NB4 (cell line): ENCODE data around the gene ATG13.
"Not testable (repeated sequence)": the region's sequence is repeated elsewhere in the genome, so short reads cannot be mapped to it uniquely, and the experiment has no call there.

ENCODE experiments used
- DNase-seq: peaks from one replicate; pipeline ENCODE4 v3.0.0; 2010; ENCODE audit warnings: low read depth
- H3K4me3 ChIP-seq: one replicate; pipeline ENCODE4 v1.5.1; 2011; ENCODE audit warnings: mild to moderate bottlenecking, low read depth, low read length, moderate library complexity
- CTCF ChIP-seq: IDR thresholded peaks from one replicate; pipeline ENCODE4 v1.5.1; 2012; ENCODE audit warnings: low read depth, low read length
- MAX ChIP-seq: IDR thresholded peaks from 2 replicates; pipeline ENCODE4 v1.6.1; 2011; ENCODE audit warnings: low read depth, low read length
- MYC ChIP-seq: IDR thresholded peaks from 2 replicates; pipeline ENCODE4 v1.6.1; 2011; ENCODE audit warnings: low read depth, low read length
- POLR2A ChIP-seq: IDR thresholded peaks from 2 replicates; pipeline ENCODE4 v1.6.1; 2011; ENCODE audit warnings: mild to moderate bottlenecking; ENCODE audit not compliant: insufficient read length; ENCODE audit errors: extremely low read depth

The ATG13 gene

DNA sequence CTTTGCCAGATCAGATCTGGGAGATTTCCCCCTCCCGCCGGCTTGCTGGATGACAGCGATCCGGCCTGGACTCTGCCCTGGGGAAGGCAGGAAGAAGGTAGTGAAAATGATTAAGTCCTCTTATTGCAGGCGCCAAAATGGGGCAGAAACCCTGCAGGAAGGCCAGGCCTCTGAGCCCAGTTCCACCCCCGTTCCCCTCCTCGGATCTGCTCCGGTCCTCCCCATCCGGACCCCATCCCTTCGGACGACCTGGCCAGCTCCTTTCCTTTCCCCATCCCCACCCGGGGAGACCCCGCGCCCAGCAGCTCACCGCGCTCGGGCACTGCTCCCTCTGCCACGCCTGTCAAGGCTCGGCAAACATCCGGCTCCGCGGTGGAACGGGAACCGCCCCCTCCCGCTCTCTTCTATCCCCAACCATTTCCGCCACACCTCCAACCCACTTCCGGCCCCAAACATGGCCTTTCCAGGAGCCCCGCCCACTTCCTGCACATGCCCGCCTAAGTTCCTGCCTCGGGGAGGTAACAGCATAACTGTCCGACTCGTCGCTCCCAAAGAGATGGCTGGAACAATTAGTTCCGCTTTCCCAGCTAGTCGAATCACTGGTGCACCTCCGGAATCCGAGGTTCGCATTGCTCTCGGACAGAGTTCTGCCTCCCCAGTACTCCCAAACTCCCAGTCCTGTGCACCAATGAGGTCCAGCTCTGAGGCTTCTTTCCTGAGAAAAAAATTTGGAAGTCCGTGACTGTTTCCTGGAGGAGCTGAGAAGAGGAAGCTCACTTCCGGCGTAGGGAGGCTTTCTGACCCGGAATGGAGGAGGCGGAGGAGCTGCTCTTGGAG lies 83.1 kb downstream of the ATG13 start, which contains the start of the genes ARHGAP1 and ZNF408:
Gene ARHGAP1, minus strand, starts transcription at position 379 of the 837 bp plus-strand sequence. CDS start 4,512 bp downstream, outside the sequence.
Gene ZNF408, plus strand, starts transcription at position 791 of the 837 bp plus-strand sequence. Its CDS starts 17 bp downstream, at position 808.
- DNase-seq = peak; percentile 99
- peak within 1 kb of the TSS; percentile 100 for H3K4me3 ChIP-seq
- TF ChIP-seq MAX = peak; percentile 87
- TF ChIP-seq CTCF = no peak
- TF ChIP-seq MYC = peak; percentile 90
- TF ChIP-seq POLR2A = peak; percentile 67

DNA sequence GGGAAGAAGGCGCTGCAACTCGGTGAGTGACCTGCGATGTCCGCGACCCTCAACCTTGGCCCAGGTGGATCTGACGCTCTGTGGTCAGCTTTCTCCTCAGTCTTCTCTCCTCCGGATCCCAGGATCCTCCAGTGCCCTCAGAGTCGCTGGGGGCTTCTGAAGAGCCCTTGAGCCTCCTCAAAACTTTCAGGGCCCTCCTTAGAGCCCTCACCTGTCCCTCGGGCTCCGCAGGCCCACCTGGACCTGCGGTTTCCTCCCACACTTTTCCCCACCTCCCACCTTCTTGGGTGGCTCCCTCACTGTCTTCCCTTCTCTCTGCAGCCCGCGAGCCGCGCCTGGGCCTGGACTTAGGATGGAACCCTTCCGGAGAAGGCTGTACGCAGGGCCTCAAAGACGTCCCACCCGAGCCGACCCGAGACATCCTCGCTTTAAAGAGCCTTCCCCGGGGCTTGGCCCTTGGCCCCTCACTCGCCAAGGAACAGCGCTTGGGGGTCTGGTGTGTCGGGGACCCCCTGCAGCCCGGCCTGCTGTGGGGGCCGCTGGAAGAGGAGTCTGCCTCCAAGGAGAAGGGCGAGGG lies 83.8 kb downstream of the ATG13 start:
- DNase-seq = peak; percentile 18
- TF ChIP-seq MYC (no peak), POLR2A (peak; percentile 13)
- H3K4me3 ChIP-seq = peak overlapping the region; percentile 100

GRCh38 chr11:46705070-46705688 lies 87.8 kb downstream of the ATG13 start:
- no peak overlapping the region for H3K4me3 ChIP-seq
- TF ChIP-seq MAX = no peak
- no peak for TF ChIP-seq POLR2A
- no peak for TF ChIP-seq MYC
- TF ChIP-seq CTCF = no peak
- no peak for DNase-seq

DNA sequence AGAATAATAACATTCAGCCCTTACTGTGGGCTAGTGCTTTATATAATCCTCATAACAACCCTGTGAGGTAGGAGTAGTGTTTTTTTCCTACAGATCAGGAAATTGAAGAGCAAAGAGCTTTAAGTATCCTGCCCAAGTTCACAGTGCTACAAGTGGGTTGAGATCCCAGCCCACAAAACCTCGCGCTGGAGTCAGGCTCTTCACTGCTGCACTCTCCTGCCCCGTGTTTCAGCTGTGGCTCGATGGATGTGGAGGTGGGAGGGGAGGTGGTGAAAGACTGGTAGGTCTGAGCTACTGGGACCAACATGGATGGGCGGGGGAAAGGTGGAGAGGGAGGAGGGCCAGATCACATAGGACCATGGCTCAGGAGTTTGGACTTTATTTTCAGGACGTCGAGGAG lies 89.5 kb downstream of the ATG13 start:
- H3K4me3 ChIP-seq = no peak overlapping the region
- no peak for TF ChIP-seq MAX
- no peak for TF ChIP-seq POLR2A
- TF ChIP-seq CTCF = no peak
- no peak for TF ChIP-seq MYC
- no peak for DNase-seq

GRCh38 chr11:46709351-46709750 lies 92.0 kb downstream of the ATG13 start:
- DNase-seq, H3K4me3 ChIP-seq: not testable (repeated sequence)

DNA sequence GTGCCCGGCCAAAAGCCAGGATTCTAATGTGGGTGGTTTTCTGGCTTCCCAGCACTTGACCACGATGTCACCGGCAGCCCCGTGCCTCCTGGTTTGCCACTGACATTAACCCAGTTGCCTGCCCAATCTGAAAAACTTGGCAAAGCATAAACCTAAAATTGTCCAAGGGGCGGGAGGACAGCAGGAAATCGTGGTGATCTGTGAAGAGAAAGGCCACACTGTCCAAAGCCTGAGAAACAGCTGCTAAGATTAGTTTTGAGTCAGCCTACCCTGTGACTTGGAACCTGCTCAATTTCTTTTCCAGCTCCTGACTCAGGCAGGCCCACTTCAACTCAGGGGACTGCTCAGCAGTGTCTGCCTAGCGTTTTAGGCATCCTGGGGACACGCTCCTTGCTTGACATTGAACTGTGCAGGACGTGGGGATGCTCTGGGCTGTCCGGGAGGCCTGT lies 93.5 kb downstream of the ATG13 start:
- no peak for TF ChIP-seq POLR2A
- TF ChIP-seq CTCF = no peak
- TF ChIP-seq MAX = no peak
- no peak for TF ChIP-seq MYC
- no peak for DNase-seq

More for the DNA sequence above, 93.5 kb downstream of the ATG13 start:
- no peak overlapping the region for H3K4me3 ChIP-seq
